ENCODE data around the gene BLM.
"Not testable (repeated sequence)": the region's sequence is repeated elsewhere in the genome, so short reads cannot be mapped to it uniquely, and the experiment has no call there.

The BLM gene

GRCh38 chr15:90820481-90820880 is 103.3 kb downstream of the BLM start:
- no peak for DNase-seq (ENCODE audit: low read depth in 2 of 2)

GRCh38 chr15:90822204-90822955 is 105.2 kb downstream of the BLM start:
- no peak for DNase-seq (ENCODE audit: low read depth in 2 of 2)

GRCh38 chr15:90823455-90823974 is 106.4 kb downstream of the BLM start:
- DNase-seq (ENCODE audit: low read depth in 2 of 2): no peak

DNA sequence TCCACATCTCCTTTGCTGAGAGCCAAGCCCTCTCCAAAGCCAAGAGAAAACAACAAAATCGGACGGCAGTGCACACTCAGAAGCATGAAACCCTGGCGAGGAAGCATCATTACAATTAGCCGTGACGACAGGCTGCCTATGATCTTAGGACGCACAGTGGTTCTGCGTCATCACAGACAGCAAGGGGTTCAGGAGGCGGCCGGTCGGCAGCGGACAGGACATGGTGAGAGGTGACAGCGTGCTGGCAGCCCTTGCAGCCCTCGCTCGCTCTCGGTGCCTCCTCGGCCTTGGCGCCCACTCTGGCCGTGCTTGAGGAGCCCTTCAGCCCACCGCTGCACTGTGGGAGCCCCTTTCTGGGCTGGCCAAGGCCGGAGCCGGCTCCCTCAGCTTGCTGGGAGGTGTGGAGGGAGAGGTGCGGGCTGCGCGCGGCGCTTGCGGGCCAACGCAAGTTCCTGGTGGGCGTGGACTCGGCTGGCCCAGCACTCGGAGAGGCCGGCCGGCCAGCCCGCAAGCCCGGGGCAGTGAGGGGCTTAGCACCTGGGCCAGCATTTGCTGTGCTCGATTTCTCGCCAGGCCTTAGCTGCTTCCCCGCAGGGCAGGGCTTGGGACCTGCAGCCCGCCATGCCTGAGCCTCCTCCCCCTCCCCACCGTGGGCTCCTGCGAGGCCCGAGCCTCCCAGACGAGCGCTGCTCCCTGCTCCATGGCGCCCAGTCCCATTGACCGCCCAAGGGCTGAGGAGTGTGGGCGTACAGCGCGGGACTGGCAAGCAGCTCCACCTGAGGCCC is 108.2 kb downstream of the BLM start:
- DNase-seq (ENCODE audit: low read depth in 2 of 2): not testable (repeated sequence)

GRCh38 chr15:90826206-90826885 is 109.2 kb downstream of the BLM start:
- not testable (repeated sequence) for DNase-seq (ENCODE audit: low read depth in 2 of 2)

DNA sequence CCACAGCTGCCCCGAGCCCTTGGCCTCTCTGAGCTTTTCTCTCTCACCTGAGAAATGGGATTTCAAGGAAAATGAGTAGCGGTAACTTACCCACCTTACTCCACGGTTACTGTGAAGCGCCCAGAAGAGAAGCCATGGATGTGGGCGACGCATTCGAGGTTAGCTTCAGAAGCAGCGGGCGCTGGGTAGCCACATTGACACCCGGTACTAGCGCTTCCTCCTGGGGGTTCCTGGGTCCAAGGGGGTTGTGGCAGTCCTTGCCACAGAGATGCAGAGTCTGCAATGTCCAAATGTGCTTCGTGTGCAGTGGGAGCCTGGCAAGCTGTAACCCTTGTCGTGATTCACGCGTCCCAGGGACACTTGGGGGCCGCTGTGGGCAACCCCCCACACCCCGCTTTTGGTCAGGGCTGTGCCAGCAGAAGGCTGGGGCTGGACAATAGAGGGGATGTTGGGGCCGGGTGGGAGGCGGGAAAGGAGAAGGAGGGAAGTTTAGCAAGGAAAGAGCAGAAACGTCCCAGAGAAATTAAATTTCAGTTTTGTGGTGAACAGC is 109.8 kb downstream of the BLM start:
- no peak for DNase-seq (ENCODE audit: low read depth in 2 of 2)

GRCh38 chr15:90828111-90828510 is 111.0 kb downstream of the BLM start:
- no peak for DNase-seq (ENCODE audit: low read depth in 2 of 2)

DNA sequence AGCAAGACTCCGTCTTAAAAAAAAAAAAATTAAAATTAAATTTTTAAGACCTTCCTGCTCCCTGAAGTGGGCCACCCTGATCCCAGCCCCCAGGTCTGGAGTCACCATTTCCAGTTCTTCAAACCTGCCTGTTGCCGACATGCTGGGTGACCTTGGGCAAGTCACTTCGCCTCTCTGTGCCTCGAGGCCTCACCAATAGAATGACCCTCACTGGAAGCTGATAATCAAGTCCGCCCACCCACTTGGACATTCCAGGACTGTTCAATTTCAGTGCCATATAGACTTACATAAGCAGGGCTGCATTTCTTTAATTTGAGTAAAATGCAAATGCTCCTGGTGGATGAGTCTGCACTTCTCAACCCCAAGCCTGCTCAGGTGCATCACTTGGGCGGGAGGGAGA is 112.0 kb downstream of the BLM start:
- no peak for DNase-seq (ENCODE audit: low read depth in 2 of 2)

GRCh38 chr15:90829942-90830440 is 112.8 kb downstream of the BLM start:
- DNase-seq (ENCODE audit: low read depth in 2 of 2): peak in 1 of 2 experiments; percentile 66

DNA sequence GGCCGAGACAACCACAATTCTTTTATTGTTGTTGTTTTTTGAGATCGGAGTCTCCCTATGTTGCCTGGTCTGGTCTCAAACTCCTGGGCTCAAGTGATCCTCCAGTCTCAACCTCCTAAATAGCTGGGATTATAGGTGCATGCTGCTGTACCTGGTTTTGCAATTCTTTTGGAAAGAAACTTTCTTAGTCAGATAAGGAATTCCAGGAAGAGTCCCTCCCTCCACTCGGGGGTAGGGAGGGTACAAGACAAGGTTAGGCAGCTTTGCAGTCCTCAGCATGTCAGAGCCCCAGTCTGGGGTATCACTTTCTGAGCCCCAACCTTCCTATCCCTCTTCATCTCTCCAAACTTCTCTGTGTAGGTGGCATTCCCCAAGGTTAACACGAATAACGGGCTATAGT is 117.5 kb downstream of the BLM start:
- DNase-seq (ENCODE audit: low read depth in 2 of 2): no peak

GRCh38 chr15:90836296-90836871 is 119.2 kb downstream of the BLM start:
- no peak for DNase-seq (ENCODE audit: low read depth in 2 of 2)

DNA sequence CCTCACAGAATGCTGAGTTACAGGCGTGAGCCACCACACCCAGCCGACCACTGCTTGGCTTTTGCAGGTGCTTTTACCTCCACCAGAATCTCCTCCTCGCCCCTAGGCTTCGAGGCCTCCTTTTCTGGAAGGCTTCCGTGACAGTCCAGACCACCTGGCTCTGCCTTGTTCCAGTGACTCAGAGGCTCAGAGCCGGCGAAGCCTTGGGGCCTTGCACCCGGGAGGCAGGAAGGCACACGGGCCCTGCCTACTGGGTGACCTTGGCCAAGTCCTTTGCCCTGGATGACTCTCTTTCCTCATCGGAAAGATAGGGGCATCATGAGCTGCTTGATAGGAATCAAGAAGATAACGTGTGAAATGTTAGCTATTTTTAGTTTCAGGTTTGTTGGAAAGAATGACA is 119.9 kb downstream of the BLM start:
- DNase-seq (ENCODE audit: low read depth in 2 of 2): peak in 1 of 2 experiments; percentile 65

- DNase-seq (ENCODE audit: low read depth in 2 of 2): peak; percentile 62 to 87
Observed at GRCh38 chr15:90838139-90838538, 121.0 kb downstream of the BLM start.

- DNase-seq (ENCODE audit: low read depth in 2 of 2): no peak
Observed at GRCh38 chr15:90838544-90838943, 121.4 kb downstream of the BLM start.

DNA sequence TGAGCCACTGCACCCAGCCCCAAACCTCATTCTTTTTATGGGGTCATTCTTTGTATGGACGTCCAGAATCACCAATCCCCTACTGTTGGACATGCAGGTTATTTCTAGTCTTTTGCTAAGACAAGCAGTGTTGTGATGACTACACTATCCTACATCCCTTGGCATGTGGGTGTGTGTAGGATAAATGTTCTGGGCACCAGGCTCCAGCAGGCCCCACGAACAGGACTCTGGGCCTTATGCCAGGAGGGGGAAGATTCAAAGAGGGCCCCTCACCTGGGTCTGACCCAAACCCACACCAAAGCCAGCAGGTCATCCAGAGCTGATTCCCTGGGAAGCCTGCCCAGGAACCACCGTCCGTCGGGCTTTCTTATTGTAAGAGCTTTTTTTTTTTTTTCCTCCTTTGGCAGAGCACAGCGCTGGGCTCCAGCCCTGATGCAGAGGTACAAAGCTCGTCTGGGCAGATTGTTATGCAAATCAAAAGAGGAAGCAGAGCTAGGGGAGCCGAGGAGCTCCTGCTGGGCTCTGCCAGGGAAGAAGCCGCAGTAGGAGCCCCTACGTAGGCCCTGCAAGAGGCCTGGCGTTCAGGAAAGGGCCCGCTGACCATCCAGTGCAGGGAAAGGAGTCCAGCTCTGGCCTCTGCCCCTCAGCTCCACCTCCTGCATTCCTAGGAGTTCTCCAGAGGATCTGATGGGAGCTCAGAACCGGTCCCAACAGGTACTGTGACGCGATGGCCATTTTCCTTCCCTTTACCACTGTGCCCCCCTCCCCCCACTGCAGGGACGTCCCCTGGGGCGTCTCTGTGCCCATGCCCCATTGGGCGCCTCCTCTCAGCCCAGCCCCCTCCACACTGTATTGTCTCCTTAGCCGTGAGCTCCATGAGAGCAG is 122.3 kb downstream of the BLM start:
- no peak for DNase-seq (ENCODE audit: low read depth in 2 of 2)

DNA sequence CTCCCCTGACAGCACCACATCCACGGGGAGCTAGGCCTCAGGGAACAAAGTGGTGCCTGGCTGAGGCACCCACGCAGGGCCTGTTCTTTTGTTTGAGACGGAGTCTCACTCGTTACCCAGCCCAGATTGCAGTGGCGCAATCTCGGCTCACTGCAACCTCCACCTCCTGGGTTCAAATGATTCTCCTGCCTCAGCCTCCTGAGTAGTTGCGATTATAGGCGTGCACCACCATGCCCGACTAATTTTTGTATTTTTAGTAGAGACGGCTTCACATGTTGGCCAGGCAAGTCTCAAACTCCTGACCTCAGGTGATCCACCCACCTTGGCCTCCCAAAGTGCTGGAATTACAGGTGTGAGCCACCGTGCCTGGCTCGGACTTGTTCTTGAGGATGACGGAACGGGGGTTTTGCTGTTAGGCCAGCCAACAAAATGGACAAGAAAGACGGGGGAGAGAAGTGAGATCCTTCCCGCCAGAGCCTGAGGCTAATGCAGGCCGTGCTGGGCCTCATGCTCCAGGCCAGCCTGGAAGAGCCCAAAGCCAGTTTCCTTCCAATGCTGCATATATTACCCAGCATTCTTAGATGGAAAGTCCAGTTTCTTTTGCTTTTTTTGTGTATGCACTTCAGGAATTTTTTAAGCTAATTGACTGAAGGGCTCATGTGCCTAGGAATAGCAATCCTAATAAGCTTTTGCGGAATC is 123.2 kb downstream of the BLM start:
- DNase-seq (ENCODE audit: low read depth in 2 of 2): no peak

DNA sequence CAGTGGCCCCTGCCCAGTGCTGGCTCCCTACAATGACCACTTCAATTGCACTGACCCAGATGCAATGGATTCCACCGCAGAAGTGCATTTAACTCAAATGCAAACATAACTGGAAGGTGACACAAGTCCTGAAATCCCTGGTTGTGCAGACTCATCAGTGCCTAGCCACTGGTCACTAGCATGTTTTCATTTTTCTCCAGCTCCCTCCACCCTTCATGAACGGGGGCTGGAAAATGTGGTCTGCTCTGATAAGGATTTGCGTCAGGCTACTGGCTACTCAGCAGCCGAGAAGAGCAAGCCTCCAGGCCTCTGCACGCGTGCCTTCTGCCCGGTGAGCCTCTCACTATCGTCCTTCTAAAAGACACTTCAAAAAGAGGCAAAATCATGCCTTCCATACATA is 123.8 kb downstream of the BLM start:
- DNase-seq (ENCODE audit: low read depth in 2 of 2): no peak

DNA sequence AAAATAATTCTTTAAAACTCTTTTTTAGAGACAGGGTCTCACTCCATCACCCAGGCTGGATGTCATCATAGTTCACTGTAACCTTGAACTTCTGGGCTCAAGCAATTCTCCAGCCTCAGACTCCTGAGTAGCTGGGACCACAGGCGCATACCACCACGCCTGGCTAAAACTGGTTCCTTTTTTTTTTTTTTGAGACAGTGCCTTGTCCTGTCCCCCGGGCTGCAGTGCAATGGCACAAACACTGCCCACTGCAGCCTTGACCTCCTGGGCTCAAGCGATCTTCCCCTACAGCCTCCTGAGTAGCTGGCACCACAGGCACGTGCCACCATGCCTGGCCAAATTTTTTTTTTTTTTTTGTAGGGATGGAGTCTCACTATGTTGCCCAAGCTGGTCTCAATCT is 127.5 kb downstream of the BLM start:
- DNase-seq (ENCODE audit: low read depth in 2 of 2): no peak

GRCh38 chr15:90845201-90845949 is 128.2 kb downstream of the BLM start:
- no peak for DNase-seq (ENCODE audit: low read depth in 2 of 2)
